RWPE1 (cell line): ENCODE results near the gene MCFD2.
A peak's percentile ranks its signal among the peaks of the same experiment; 100 is the strongest.

Experiments used
- CTCF ChIA-PET: fragments of 350-600 bp; sonication (Branson Sonifier 250); formaldehyde crosslinking; extraction: SDS; loops from one replicate; lab custom pipeline; 2021; lab: Yijun Ruan, JAX
- POLR2A ChIA-PET: fragments of 400-600 bp; formaldehyde crosslinking; extraction: SDS; loops from one replicate; lab custom pipeline; 2020; ENCODE audit warnings: antibody characterized with exemption; ENCODE audit not compliant: low non-redundant PET; lab: Yijun Ruan, JAX
- DNase-seq: peaks from one replicate; pipeline ENCODE4 v3.0.0; 2012; ENCODE audit warnings: low spot score
- H3K27ac ChIP-seq: fragments of 450-650 bp; 2 replicates; pipeline ENCODE4 v1.5.1; 2017
- TF ChIP-seq, protein P1 (sequence below): fragments of 450-650 bp; conservative IDR thresholded peaks from 2 replicates; pipeline ENCODE4 v1.5.1; 2017; ENCODE audit warnings: low read depth, mild to moderate bottlenecking

The MCFD2 gene

GRCh38 chr2:46871976-46872381 lies 43.6 kb downstream of the MCFD2 start:
- ChIA-PET POLR2A (no interaction called here), CTCF (no interaction called here)
- DNase-seq = no peak
- TF ChIP-seq, protein P1, sequence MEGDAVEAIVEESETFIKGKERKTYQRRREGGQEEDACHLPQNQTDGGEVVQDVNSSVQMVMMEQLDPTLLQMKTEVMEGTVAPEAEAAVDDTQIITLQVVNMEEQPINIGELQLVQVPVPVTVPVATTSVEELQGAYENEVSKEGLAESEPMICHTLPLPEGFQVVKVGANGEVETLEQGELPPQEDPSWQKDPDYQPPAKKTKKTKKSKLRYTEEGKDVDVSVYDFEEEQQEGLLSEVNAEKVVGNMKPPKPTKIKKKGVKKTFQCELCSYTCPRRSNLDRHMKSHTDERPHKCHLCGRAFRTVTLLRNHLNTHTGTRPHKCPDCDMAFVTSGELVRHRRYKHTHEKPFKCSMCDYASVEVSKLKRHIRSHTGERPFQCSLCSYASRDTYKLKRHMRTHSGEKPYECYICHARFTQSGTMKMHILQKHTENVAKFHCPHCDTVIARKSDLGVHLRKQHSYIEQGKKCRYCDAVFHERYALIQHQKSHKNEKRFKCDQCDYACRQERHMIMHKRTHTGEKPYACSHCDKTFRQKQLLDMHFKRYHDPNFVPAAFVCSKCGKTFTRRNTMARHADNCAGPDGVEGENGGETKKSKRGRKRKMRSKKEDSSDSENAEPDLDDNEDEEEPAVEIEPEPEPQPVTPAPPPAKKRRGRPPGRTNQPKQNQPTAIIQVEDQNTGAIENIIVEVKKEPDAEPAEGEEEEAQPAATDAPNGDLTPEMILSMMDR = no peak
- H3K27ac ChIP-seq = no peak overlapping the region

DNA sequence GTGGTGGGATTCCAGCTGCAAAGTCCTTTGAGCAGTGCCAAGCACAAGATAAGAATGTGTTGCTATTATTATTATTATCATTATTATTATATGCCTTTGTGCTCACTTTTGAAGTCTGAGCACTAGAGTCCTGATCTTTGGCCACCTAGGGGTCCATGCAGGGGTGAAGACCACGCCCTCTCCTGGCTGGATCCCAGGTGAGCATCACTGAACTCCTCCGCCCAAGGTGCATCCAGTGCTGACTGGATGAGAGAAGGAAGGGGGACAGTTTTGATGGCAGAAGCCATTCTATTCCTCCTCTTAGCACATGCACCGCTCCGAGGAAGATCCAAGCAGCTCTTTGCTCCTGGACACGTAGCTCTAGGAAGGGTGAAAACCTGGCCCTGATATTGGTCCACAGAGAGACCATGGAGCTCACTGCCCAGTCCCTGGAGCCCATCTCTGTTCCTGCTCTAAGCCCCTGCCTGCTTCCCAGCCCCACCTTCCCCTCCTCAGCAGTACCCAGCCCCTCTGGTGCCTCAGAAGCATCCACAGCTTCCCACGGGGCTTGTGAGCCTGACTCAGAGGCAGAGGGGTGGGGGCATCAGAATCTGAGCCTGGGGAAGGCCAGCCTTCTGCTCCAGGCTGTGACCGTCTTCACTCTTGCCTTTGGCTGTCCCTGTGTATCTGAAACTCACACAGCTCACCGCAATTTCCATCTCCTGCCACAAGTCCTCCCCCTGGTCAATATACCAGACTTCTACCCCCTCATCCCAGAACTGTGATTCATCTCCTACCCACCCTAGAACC lies 45.4 kb downstream of the MCFD2 start:
- DNase-seq = no peak
- no peak overlapping the region; the same call in 1 of the 2 replicates for H3K27ac ChIP-seq
- TF ChIP-seq, protein P1 = no peak
- ChIA-PET CTCF (interaction anchor here (0.5 to 1.1 kb wide), 3 partner anchors 61 to 217 kb away, joined by 3 to 4 read pairs (median 3); no protein-coding TSS in a partner anchor), POLR2A (no interaction called here)

DNA sequence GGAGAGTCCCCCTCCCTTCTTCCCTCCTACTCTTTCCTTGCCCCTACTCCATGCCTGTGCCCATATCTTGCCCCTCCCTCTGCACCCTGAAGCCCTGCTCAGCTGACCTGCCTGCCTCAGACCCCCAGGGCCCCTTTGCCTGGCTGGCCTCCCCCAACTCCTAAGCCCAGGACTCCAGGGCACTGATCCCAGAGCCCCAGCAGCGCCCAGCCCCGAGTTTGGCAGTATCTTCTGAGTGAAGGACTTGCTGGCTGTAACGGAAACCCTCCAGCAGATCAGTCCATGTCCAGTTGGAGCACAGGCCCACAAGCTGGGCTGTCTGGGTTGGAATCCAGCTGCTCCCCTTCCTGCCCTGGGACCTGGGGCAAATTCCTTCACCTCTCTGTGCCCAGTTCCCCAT lies 46.0 kb downstream of the MCFD2 start:
- TF ChIP-seq, protein P1 = no peak
- ChIA-PET CTCF (interaction anchor here (0.7 kb wide), 1 partner anchor 216 kb away, joined by 4 read pairs; no protein-coding TSS in a partner anchor), POLR2A (no interaction called here)
- peak overlapping the region; percentile 33 for H3K27ac ChIP-seq
- no peak for DNase-seq

DNA sequence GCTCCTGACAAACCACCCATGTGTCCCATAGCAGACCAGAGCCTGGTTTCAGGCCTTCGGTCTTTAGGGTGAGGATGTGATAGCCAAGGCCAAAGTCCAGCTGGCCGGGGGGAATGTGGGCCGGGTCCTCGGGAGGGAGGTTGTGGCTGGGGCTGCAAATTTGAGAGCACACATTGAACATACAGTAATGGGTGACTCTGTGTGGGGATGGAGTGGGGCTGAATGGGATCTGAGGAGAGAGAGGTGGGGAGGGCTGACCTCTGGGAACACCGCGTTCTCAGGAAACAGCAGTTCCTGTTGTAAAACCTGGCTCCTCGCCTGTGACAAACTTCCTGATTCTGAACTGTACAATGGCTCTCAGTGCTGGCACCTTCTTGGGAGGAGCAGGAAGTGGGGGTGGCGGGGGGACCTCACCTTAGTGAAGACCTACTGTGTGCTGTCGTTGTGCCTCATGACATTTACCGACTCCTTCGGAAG lies 48.8 kb downstream of the MCFD2 start:
- ChIA-PET CTCF (interaction anchor here (0.6 kb wide), 2 partner anchors 53 to 499 kb away, joined by 3 to 4 read pairs; no protein-coding TSS in a partner anchor), POLR2A (interaction anchor here (0.6 kb wide), 1 partner anchor 639 kb away, joined by 3 read pairs; no protein-coding TSS in a partner anchor)
- H3K27ac ChIP-seq = peak overlapping the region; percentile 34; the same call in 1 of the 2 replicates
- TF ChIP-seq, protein P1 = no peak
- no peak for DNase-seq

GRCh38 chr2:46865181-46865970 lies 50.2 kb downstream of the MCFD2 start:
- POLR2A ChIA-PET = no interaction called here
- CTCF ChIA-PET = no interaction called here
- peak overlapping the region; percentile 43; the same call in 1 of the 2 replicates for H3K27ac ChIP-seq
- DNase-seq = no peak
- TF ChIP-seq, protein P1 = no peak

- ChIA-PET CTCF (interaction anchor here (0.6 to 1.1 kb wide), 2 partner anchors 10 to 213 kb away, joined by 3 read pairs; no protein-coding TSS in a partner anchor), POLR2A (no interaction called here)
- DNase-seq = no peak
- TF ChIP-seq, protein P1 = no peak
- H3K27ac ChIP-seq = no peak overlapping the region
Observed at GRCh38 chr2:46863882-46864281, 51.7 kb downstream of the MCFD2 start.
